Astrocyte of the spinal cord (primary cell): ENCODE results near the gene ACE.

Source experiments
- DNase-seq: peaks from one replicate; pipeline ENCODE4 v3.0.0; 2011; ENCODE audit warnings: low read depth, low spot score
- H3K4me3 ChIP-seq: 2 replicates; pipeline ENCODE4 v1.5.1; 2011; ENCODE audit warnings: low read depth, mild to moderate bottlenecking, low read length, moderate library complexity
- CTCF ChIP-seq: IDR thresholded peaks from 2 replicates; pipeline ENCODE4 v1.5.1; 2012; ENCODE audit warnings: low read depth, mild to moderate bottlenecking, low read length, inconsistent platforms
- in situ Hi-C: cut with HindIII; loops from 2 replicates; pipeline ENCODE4 v1.10.0; 2017; ENCODE audit warnings: low sequenced_read_pairs

Gene ACE

GRCh38 chr17:63490329-63490728, 13.5 kb downstream of the ACE start:
- TF ChIP-seq CTCF, result no peak
- H3K4me3 ChIP-seq, result no peak overlapping the region
- in situ Hi-C loops, result no loop called here
- no peak for DNase-seq

- no peak for DNase-seq
- in situ Hi-C loops, result no loop called here
- H3K4me3 ChIP-seq, result no peak overlapping the region
- no peak for TF ChIP-seq CTCF
These were observed 14.1 kb downstream of the ACE start for GRCh38 chr17:63490858-63491400.

DNA sequence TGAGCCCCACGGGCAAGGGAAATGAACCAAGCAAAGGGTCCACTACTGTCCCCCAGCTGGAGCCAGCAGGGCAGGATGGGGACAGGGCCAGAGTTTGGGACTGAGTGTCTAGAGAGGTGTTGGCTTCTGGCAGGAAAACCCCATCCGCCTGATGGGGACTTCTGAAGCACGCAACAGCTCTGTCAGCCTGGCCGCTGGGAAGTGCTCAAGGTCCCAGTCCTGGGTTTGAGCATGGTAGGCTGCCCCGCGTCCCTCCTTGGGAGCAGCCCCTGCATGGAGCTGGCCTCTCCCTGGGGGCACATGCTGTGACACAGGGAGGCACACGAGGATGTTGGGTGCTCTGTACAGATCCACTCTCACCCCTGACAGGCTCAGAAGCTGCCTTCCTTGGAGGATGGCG, 14.6 kb downstream of the ACE start:
- no peak overlapping the region for H3K4me3 ChIP-seq
- no peak for DNase-seq
- no peak for TF ChIP-seq CTCF
- in situ Hi-C loops, result no loop called here

- in situ Hi-C loops, result no loop called here
- no peak for TF ChIP-seq CTCF
- no peak for DNase-seq
These were observed 15.2 kb downstream of the ACE start for GRCh38 chr17:63491977-63492618.

DNA sequence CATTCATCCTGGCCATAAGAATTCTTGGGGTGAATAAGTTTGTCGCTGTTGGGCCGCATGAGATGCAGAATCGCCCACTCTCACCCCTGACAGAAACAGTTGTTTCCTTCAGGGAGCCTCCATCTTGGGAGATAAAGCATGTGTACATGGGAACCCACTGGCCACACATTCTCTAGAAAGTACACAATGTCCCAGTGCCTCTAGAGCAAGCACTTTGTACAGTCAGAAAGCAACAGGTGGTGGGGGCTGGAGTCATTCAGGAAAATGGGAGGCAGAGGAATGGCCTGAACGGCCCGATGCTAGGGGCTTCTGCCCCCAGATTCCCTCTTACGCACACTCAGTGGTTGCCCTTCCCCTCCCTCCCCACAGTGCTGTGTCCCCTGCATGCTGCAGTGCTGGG, 16.1 kb downstream of the ACE start:
- no peak for DNase-seq
- TF ChIP-seq CTCF, result no peak
- in situ Hi-C loops, result no loop called here
- no peak overlapping the region for H3K4me3 ChIP-seq

More at GRCh38 chr17:63491977-63492618, 15.2 kb downstream of the ACE start:
- no peak overlapping the region for H3K4me3 ChIP-seq

DNA sequence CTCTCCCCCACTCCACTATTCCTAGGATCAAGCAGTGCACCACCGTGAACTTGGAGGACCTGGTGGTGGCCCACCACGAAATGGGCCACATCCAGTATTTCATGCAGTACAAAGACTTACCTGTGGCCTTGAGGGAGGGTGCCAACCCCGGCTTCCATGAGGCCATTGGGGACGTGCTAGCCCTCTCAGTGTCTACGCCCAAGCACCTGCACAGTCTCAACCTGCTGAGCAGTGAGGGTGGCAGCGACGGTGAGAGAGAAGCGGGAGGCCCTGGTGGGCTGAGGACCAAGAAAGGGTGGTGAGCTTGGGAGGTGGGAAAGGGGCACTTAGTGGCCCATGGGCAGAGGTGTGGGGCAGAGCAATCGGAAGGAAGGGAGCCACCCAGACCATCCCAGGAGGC, 16.6 kb downstream of the ACE start:
- DNase-seq, result no peak
- no peak for TF ChIP-seq CTCF
- no peak overlapping the region for H3K4me3 ChIP-seq
- in situ Hi-C loops, result no loop called here
